Gastroesophageal sphincter (tissue), 4 donors: ENCODE data around the gene LARGE1. TPM values are rescaled to one million over a fixed set of nuclear protein-coding genes. Genes with fewer than 3 reads are reported as not detected.

Experiments used
- ATAC-seq: fragments of 150-250 bp; one replicate; pipeline ENCODE4 v1.9.1; 2016; ENCODE audit warnings: mild to moderate bottlenecking, moderate library complexity
- H3K27ac ChIP-seq, 4 donors: fragments of 200-600 bp; sonication (generic) in 3 of 4; 1 replicate in 3 of 4; 2 replicates in 1 of 4; pipeline ENCODE4 v1.5.1; 2016 to 2019
- H3K27me3 ChIP-seq: fragments of 200-600 bp; sonication (generic); one replicate; pipeline ENCODE4 v1.5.1; 2019
- H3K36me3 ChIP-seq, 2 donors: fragments of 200-600 bp; sonication (generic); one replicate each; pipeline ENCODE4 v1.5.1; 2019; ENCODE audit warnings: control low read depth in 1 of 2
- H3K4me1 ChIP-seq, 3 donors: fragments of 200-600 bp; sonication (generic); 1 replicate in 2 of 3; 2 replicates in 1 of 3; pipeline ENCODE4 v1.5.1; 2016 to 2019; ENCODE audit warnings: control low read depth in 2 of 3
- H3K4me3 ChIP-seq, 2 donors: fragments of 200-600 bp; sonication (generic); one replicate each; pipeline ENCODE4 v1.5.1; 2019; ENCODE audit warnings: mild to moderate bottlenecking in 1 of 2, moderate library complexity in 1 of 2
- H3K9me3 ChIP-seq, 3 donors: fragments of 200-600 bp; sonication (generic); one replicate each; pipeline ENCODE4 v1.5.1; 2017 to 2019; ENCODE audit warnings: control low read depth in 2 of 3
- CTCF ChIP-seq, 4 experiments: fragments of 200-600 bp in 2 of 4; fragments of 450-650 bp in 2 of 4; sonication (generic) in 1 of 4; IDR thresholded peaks; one replicate each; pipeline ENCODE4 v1.5.1; 2017 to 2019; ENCODE audit warnings: antibody characterized with exemption in 4 of 4, mild to moderate bottlenecking in 2 of 4, moderate library complexity in 2 of 4
- EP300 ChIP-seq: sonication (generic); formaldehyde crosslinking; IDR thresholded peaks from one replicate; pipeline ENCODE4 v1.6.1; 2017; ENCODE audit warnings: antibody characterized with exemption, mild to moderate bottlenecking
- POLR2A ChIP-seq, 2 donors: fragments of 450-650 bp; IDR thresholded peaks; one replicate each; pipeline ENCODE4 v1.6.1; 2017; ENCODE audit warnings: antibody characterized with exemption in 2 of 2, mild to moderate bottlenecking in 2 of 2, moderate library complexity in 1 of 2
- POLR2AphosphoS5 ChIP-seq: sonication (generic); formaldehyde crosslinking; IDR thresholded peaks from one replicate; pipeline ENCODE4 v1.6.1; 2017; ENCODE audit warnings: antibody characterized with exemption
- WGBS, 2 donors: methylation state at CpG; one replicate each; pipeline ENCODE4 v1.1.5; 2018; ENCODE audit warnings: low coverage in 1 of 2; 5-methylcytosine and 5-hydroxymethylcytosine counted together
- total RNA-seq, 4 donors: library from RNA; depleted of rRNA; stranded (reverse); fragments of >200 nt; gene quantifications; one replicate each; pipeline ENCODE4 v1.1.0, GENCODE V29; 2016

The LARGE1 gene
- total RNA-seq, 4 donors from 2014 or later = 23.0 to 67.8 (median 48.0) TPM

- no peaks in the 10 kb centered on the region for H3K4me1 ChIP-seq
- peaks cover 0 to 15% (median 0%) of the 10 kb centered on the region in 3 donors for H3K9me3 ChIP-seq
- no peaks in the 10 kb centered on the region for H3K27me3 ChIP-seq
- WGBS, 2 donors = 47 to 60% methylated on average over 2 of the region's 2 CpGs
- no peak overlapping the region for H3K4me3 ChIP-seq
- TF ChIP-seq POLR2A (IDR thresholded peaks at IDR 0.05) = no peak
- no peak for TF ChIP-seq CTCF (IDR thresholded peaks at IDR 0.05)
- TF ChIP-seq EP300 = no peak
- no peak for TF ChIP-seq POLR2AphosphoS5
- no peaks in the 10 kb centered on the region for H3K36me3 ChIP-seq
- ATAC-seq = no peak
- no peak overlapping the region for H3K27ac ChIP-seq
Measured at GRCh38 chr22:33248948-33249347, 671.3 kb downstream of the LARGE1 start.

- 57 to 63% methylated on average over 1 to 2 of the region's 2 CpGs for WGBS, 2 donors
- no peak for ATAC-seq
- H3K27ac ChIP-seq = no peak overlapping the region
- no peak overlapping the region for H3K4me3 ChIP-seq
- TF ChIP-seq EP300 = no peak
- H3K4me1 ChIP-seq = no peaks in the 10 kb centered on the region
- no peaks in the 10 kb centered on the region for H3K27me3 ChIP-seq
- H3K36me3 ChIP-seq = no peaks in the 10 kb centered on the region
- H3K9me3 ChIP-seq = peaks cover 0 to 18% (median 0%) of the 10 kb centered on the region in 3 donors
Measured at GRCh38 chr22:33247758-33248157, 672.5 kb downstream of the LARGE1 start.

GRCh38 chr22:33242078-33242477 lies 678.2 kb downstream of the LARGE1 start:
- no peak for ATAC-seq
- Histone ChIP-seq H3K4me1 (no peaks in the 10 kb centered on the region), H3K36me3 (no peaks in the 10 kb centered on the region), H3K9me3 (peaks cover 0 to 18% (median 0%) of the 10 kb centered on the region in 3 donors), H3K27ac (no peak overlapping the region), H3K27me3 (no peaks in the 10 kb centered on the region), H3K4me3 (no peak overlapping the region)
- TF ChIP-seq POLR2AphosphoS5 (no peak), CTCF (IDR thresholded peaks at IDR 0.05) (no peak), EP300 (no peak), POLR2A (IDR thresholded peaks at IDR 0.05) (no peak)

GRCh38 chr22:33240888-33241475 lies 679.3 kb downstream of the LARGE1 start:
- H3K9me3 ChIP-seq = peaks cover 0 to 15% (median 0%) of the 10 kb centered on the region in 3 donors
- H3K27ac ChIP-seq = no peak overlapping the region
- no peak overlapping the region for H3K4me3 ChIP-seq
- no peak for TF ChIP-seq CTCF (IDR thresholded peaks at IDR 0.05)
- no peak for TF ChIP-seq EP300
- TF ChIP-seq POLR2A (IDR thresholded peaks at IDR 0.05) = no peak
- no peak for TF ChIP-seq POLR2AphosphoS5
- no peak for ATAC-seq
- 60 to 67% methylated on average over 3 of the region's 3 CpGs for WGBS, 2 donors
- no peaks in the 10 kb centered on the region for H3K27me3 ChIP-seq
- H3K4me1 ChIP-seq = no peaks in the 10 kb centered on the region
- H3K36me3 ChIP-seq = no peaks in the 10 kb centered on the region

- 35 to 75% methylated on average over 4 to 5 of the region's 5 CpGs for WGBS, 2 donors
- Histone ChIP-seq H3K4me3 (no peak overlapping the region), H3K9me3 (peaks cover 0 to 39% (median 0%) of the 10 kb centered on the region in 3 donors), H3K36me3 (no peaks in the 10 kb centered on the region), H3K27me3 (no peaks in the 10 kb centered on the region), H3K27ac (no peak overlapping the region), H3K4me1 (no peaks in the 10 kb centered on the region)
- TF ChIP-seq POLR2A (IDR thresholded peaks at IDR 0.05) = no peak
- TF ChIP-seq POLR2AphosphoS5 = no peak
- TF ChIP-seq EP300 = no peak
- no peak for TF ChIP-seq CTCF (IDR thresholded peaks at IDR 0.05)
- no peak for ATAC-seq
Measured at GRCh38 chr22:33232071-33232470, 688.2 kb downstream of the LARGE1 start.
